ENCODE results near the gene PRICKLE3. TPM values are rescaled to one million over a fixed set of nuclear protein-coding genes. Genes with fewer than 3 reads are reported as not detected.

The PRICKLE3 gene
- total and polyA plus RNA-seq, 2 experiments from 2014 or later = 4.7 to 13.7 TPM

GRCh38 chrX:49202022-49202421 lies 15.8 kb upstream of the PRICKLE3 start:
- Histone ChIP-seq H2AFZ (no peak overlapping the region), H4K20me1 (replicated peaks; ENCODE audit: insufficient read depth) (no peaks in the 10 kb centered on the region), H3K36me3 (ENCODE audit: insufficient read depth) (no peaks in the 10 kb centered on the region), H3K4me3 (no peak overlapping the region), H3F3A (replicated peaks; ENCODE audit: low read depth) (no peaks in the 10 kb centered on the region), H3K4me2 (no peak overlapping the region), H3K9me2 (ENCODE audit: insufficient read depth) (no peaks in the 10 kb centered on the region), H3K27ac (ENCODE audit: low read depth) (no peak overlapping the region), H3K27me3 (ENCODE audit: insufficient read depth) (no peaks in the 10 kb centered on the region), H3K4me1 (ENCODE audit: insufficient read depth) (no peaks in the 10 kb centered on the region), H3K79me2 (replicated peaks; ENCODE audit: insufficient read depth) (no peaks in the 10 kb centered on the region)
- Mint-ChIP-seq H3K4me1 (peaks cover 16% of the 10 kb centered on the region), H3K27ac (no peak overlapping the region), H3K4me3 (no peak overlapping the region), H3K27me3 (ENCODE audit: insufficient read depth, low read depth, poor library complexity) (peaks cover 6% of the 10 kb centered on the region), H3K36me3 (ENCODE audit: low read depth) (no peaks in the 10 kb centered on the region; the same call in 2 of the 3 replicates), H3K9me3 (no peaks in the 10 kb centered on the region)
- DNase-seq (ENCODE audit: low spot score) (no peak), ATAC-seq (no peak)
- TF ChIP-seq EZH2phosphoT487 (IDR thresholded peaks at IDR 0.05; ENCODE audit: unreplicated experiment) (no peak), ZNF114 (CRISPR knock-in tag; IDR thresholded peaks at IDR 0.05) (no peak), NANOG (IDR thresholded peaks at IDR 0.05; ENCODE audit: borderline replicate concordance) (no peak), ZNF462 (CRISPR knock-in tag; IDR thresholded peaks at IDR 0.05) (no peak), EZH2 (IDR thresholded peaks at IDR 0.05; ENCODE audit: low read depth, unreplicated experiment) (no peak), STAT1 (IDR thresholded peaks at IDR 0.05; ENCODE audit: unreplicated experiment) (no peak), CREB1 (CRISPR knock-in tag; IDR thresholded peaks at IDR 0.05; ENCODE audit: low read depth) (no peak), POLR2AphosphoS5 (IDR thresholded peaks at IDR 0.05; ENCODE audit: low read depth) (no peak), REST (IDR thresholded peaks at IDR 0.05; ENCODE audit: unreplicated experiment) (no peak), ZNF331 (CRISPR knock-in tag; IDR thresholded peaks at IDR 0.05; ENCODE audit: low read depth) (no peak), ETS1 (IDR thresholded peaks at IDR 0.05) (no peak)
